WTC11 (cell line): ENCODE results near the gene MEGF8. TPM values are rescaled to one million over a fixed set of nuclear protein-coding genes. Genes with fewer than 3 reads are reported as not detected.
"Not testable (repeated sequence)": the region's sequence is repeated elsewhere in the genome, so short reads cannot be mapped to it uniquely, and the experiment has no call there.

Experiments used
- ATAC-seq: fragments of 200-7000 bp; cut with Tn5 transposase; 2 replicates; pipeline ENCODE4 v1.10.0; 2021; ENCODE audit warnings: mild to moderate bottlenecking, moderate library complexity
- CTCF ChIA-PET: fragments of 300-600 bp; sonication (Branson Sonifier 250); formaldehyde crosslinking; loops from one replicate; lab custom pipeline; 2021; ENCODE audit warnings: antibody characterized with exemption; lab: Charles Lee
- POLR2A ChIA-PET: fragments of 350-600 bp; sonication (Branson Sonifier 250); formaldehyde crosslinking; loops from one replicate; lab custom pipeline; 2021; ENCODE audit warnings: antibody characterized with exemption; lab: Charles Lee
- DNase-seq: peaks from one replicate; pipeline ENCODE4 v3.0.0; 2021; ENCODE audit warnings: low spot score
- H3K27ac Mint-ChIP-seq: 2 replicates; pipeline ENCODE4 v1.8.0; 2021; ENCODE audit warnings: mixed read lengths
- H3K27me3 Mint-ChIP-seq: 2 replicates; pipeline ENCODE4 v1.8.0; 2021; ENCODE audit warnings: low read depth, mild to moderate bottlenecking, moderate library complexity, mixed read lengths
- H3K36me3 Mint-ChIP-seq: 2 replicates; pipeline ENCODE4 v1.8.0; 2021; ENCODE audit warnings: mixed read lengths
- H3K4me1 Mint-ChIP-seq: 2 replicates; pipeline ENCODE4 v1.8.0; 2022; ENCODE audit warnings: mixed read lengths
- H3K4me3 Mint-ChIP-seq: 2 replicates; pipeline ENCODE4 v1.8.0; 2021; ENCODE audit warnings: mild to moderate bottlenecking, moderate library complexity, mixed read lengths
- H3K9me3 Mint-ChIP-seq: 2 replicates; pipeline ENCODE4 v1.8.0; 2021; ENCODE audit warnings: mixed read lengths
- ATF2 ChIP-seq: sonication (generic); formaldehyde crosslinking; IDR thresholded peaks from 2 replicates; pipeline ENCODE4 v1.8.1; 2022; ENCODE audit warnings: low read depth, missing genetic modification reagents, borderline replicate concordance
- CDX4 ChIP-seq: fragments of 250-450 bp; sonication (Bioruptor Pico); IDR thresholded peaks from 2 replicates; pipeline ENCODE4 v1.9.0; 2021; ENCODE audit warnings: moderate library complexity, mild to moderate bottlenecking, inconsistent platforms, borderline replicate concordance
- CREB1 ChIP-seq: sonication (generic); formaldehyde crosslinking; IDR thresholded peaks from 2 replicates; pipeline ENCODE4 v1.8.0; 2023; ENCODE audit warnings: mild to moderate bottlenecking, missing genetic modification reagents
- CTCF ChIP-seq: fragments of 200-600 bp; IDR thresholded peaks from 2 replicates; pipeline ENCODE4 v1.8.0; 2022; ENCODE audit warnings: antibody characterized with exemption
- E2F1 ChIP-seq: sonication (generic); formaldehyde crosslinking; IDR thresholded peaks from 2 replicates; pipeline ENCODE4 v1.8.0; 2022; ENCODE audit warnings: mild to moderate bottlenecking, missing genetic modification reagents
- E2F5 ChIP-seq: sonication (generic); formaldehyde crosslinking; IDR thresholded peaks from 2 replicates; pipeline ENCODE4 v1.8.1; 2022; ENCODE audit warnings: mild to moderate bottlenecking, moderate library complexity, missing genetic modification reagents
- EMX1 ChIP-seq: fragments of 250-450 bp; sonication (Bioruptor Pico); IDR thresholded peaks from 2 replicates; pipeline ENCODE4 v1.8.0; 2021; ENCODE audit warnings: mild to moderate bottlenecking
- ESRRA ChIP-seq: sonication (generic); formaldehyde crosslinking; IDR thresholded peaks from 2 replicates; pipeline ENCODE4 v1.8.1; 2022; ENCODE audit warnings: mild to moderate bottlenecking, missing genetic modification reagents, borderline replicate concordance
- JAZF1 ChIP-seq: fragments of 250-450 bp; sonication (Bioruptor Pico); IDR thresholded peaks from 2 replicates; pipeline ENCODE4 v1.9.0; 2021; ENCODE audit warnings: moderate library complexity, mild to moderate bottlenecking, inconsistent platforms
- NFATC4 ChIP-seq: fragments of 250-450 bp; sonication (Bioruptor Pico); IDR thresholded peaks from 2 replicates; pipeline ENCODE4 v1.9.0; 2021; ENCODE audit warnings: mild to moderate bottlenecking
- OVOL2 ChIP-seq: fragments of 250-450 bp; sonication (Bioruptor Pico); IDR thresholded peaks from 2 replicates; pipeline ENCODE4 v1.9.0; 2021; ENCODE audit warnings: mild to moderate bottlenecking, borderline replicate concordance
- RORB ChIP-seq: fragments of 250-450 bp; sonication (Bioruptor Pico); IDR thresholded peaks from 2 replicates; pipeline ENCODE4 v1.9.0; 2021; ENCODE audit warnings: mild to moderate bottlenecking
- SMAD3 ChIP-seq: sonication (generic); formaldehyde crosslinking; IDR thresholded peaks from 2 replicates; pipeline ENCODE4 v1.8.0; 2022; ENCODE audit warnings: missing genetic modification reagents, mild to moderate bottlenecking, borderline replicate concordance
- SMAD4 ChIP-seq: sonication (generic); formaldehyde crosslinking; IDR thresholded peaks from 2 replicates; pipeline ENCODE4 v1.8.0; 2022; ENCODE audit warnings: mild to moderate bottlenecking, missing genetic modification reagents
- SP1 ChIP-seq: sonication (generic); formaldehyde crosslinking; conservative IDR thresholded peaks from 2 replicates; pipeline ENCODE4 v1.8.1; 2022; ENCODE audit warnings: missing genetic modification reagents
- ZBTB21 ChIP-seq: sonication (generic); formaldehyde crosslinking; IDR thresholded peaks from 2 replicates; pipeline ENCODE4 v1.8.1; 2023; ENCODE audit warnings: mild to moderate bottlenecking, missing genetic modification reagents, borderline replicate concordance
- ZNF219 ChIP-seq: sonication (generic); formaldehyde crosslinking; IDR thresholded peaks from 2 replicates; pipeline ENCODE4 v1.8.0; 2023; ENCODE audit warnings: missing genetic modification reagents, mild to moderate bottlenecking, borderline replicate concordance
- ZNF425 ChIP-seq: fragments of 250-450 bp; sonication (Bioruptor Pico); conservative IDR thresholded peaks from 2 replicates; pipeline ENCODE4 v1.9.0; 2021; ENCODE audit warnings: mild to moderate bottlenecking
- ZNF512 ChIP-seq: sonication (generic); formaldehyde crosslinking; IDR thresholded peaks from 2 replicates; pipeline ENCODE4 v1.8.1; 2022; ENCODE audit warnings: missing genetic modification reagents, borderline replicate concordance
- ZNF671 ChIP-seq: fragments of 250-450 bp; sonication (Bioruptor Pico); IDR thresholded peaks from 2 replicates; pipeline ENCODE4 v1.8.0; 2021; ENCODE audit warnings: mild to moderate bottlenecking
- total RNA-seq: library from RNA; stranded (reverse); gene quantifications from 3 replicates; pipeline ENCODE4 v1.2.3, GENCODE V29; 2021

Gene MEGF8
- total RNA-seq, 1 experiment from 2014 or later = 42.1 TPM

GRCh38 chr19:42335971-42336370 lies 10.5 kb downstream of the MEGF8 start:
- CTCF ChIA-PET = no interaction called here
- H3K27ac Mint-ChIP-seq = no peak overlapping the region
- TF ChIP-seq SMAD4 (CRISPR knock-in tag) = no peak
- TF ChIP-seq RORB (CRISPR knock-in tag) = no peak
- TF ChIP-seq JAZF1 (CRISPR knock-in tag) = no peak
- TF ChIP-seq E2F1 (CRISPR knock-in tag) = no peak
- TF ChIP-seq NFATC4 (CRISPR knock-in tag) = no peak
- TF ChIP-seq ESRRA (CRISPR knock-in tag) = no peak
- no peak for TF ChIP-seq CDX4 (CRISPR knock-in tag)
- no peak for TF ChIP-seq ZNF425
- no peak for TF ChIP-seq ZNF671 (CRISPR knock-in tag)
- no peak for TF ChIP-seq ZNF512 (CRISPR knock-in tag)
- no peak for TF ChIP-seq ZNF219 (CRISPR knock-in tag)
- TF ChIP-seq EMX1 (CRISPR knock-in tag) = no peak
- no peak for TF ChIP-seq SMAD3 (CRISPR knock-in tag)
- TF ChIP-seq ZBTB21 (CRISPR knock-in tag) = no peak
- TF ChIP-seq OVOL2 (CRISPR knock-in tag) = no peak
- no peak for TF ChIP-seq CREB1 (CRISPR knock-in tag)
- TF ChIP-seq CTCF = no peak
- no peak for TF ChIP-seq SP1
- no peak for TF ChIP-seq ATF2 (CRISPR knock-in tag)
- no peak for TF ChIP-seq E2F5 (CRISPR knock-in tag)
- H3K9me3 Mint-ChIP-seq = no peaks in the 10 kb centered on the region
- H3K27me3 Mint-ChIP-seq = no peaks in the 10 kb centered on the region
- POLR2A ChIA-PET = no interaction called here
- DNase-seq = no peak
- peaks cover 6% of the 10 kb centered on the region for H3K36me3 Mint-ChIP-seq
- no peak overlapping the region for H3K4me3 Mint-ChIP-seq
- no peaks in the 10 kb centered on the region for H3K4me1 Mint-ChIP-seq
- ATAC-seq = no peak

GRCh38 chr19:42339126-42339860 lies 13.9 kb downstream of the MEGF8 start:
- POLR2A ChIA-PET, H3K4me3 Mint-ChIP-seq, H3K4me1 Mint-ChIP-seq, CTCF ChIA-PET, DNase-seq, H3K36me3 Mint-ChIP-seq, ATAC-seq, H3K9me3 Mint-ChIP-seq, H3K27me3 Mint-ChIP-seq, H3K27ac Mint-ChIP-seq: not testable (repeated sequence)

GRCh38 chr19:42339922-42340321 lies 14.5 kb downstream of the MEGF8 start:
- DNase-seq, H3K4me3 Mint-ChIP-seq, H3K36me3 Mint-ChIP-seq, POLR2A ChIA-PET, H3K27ac Mint-ChIP-seq, H3K27me3 Mint-ChIP-seq, ATAC-seq, H3K4me1 Mint-ChIP-seq, H3K9me3 Mint-ChIP-seq: not testable (repeated sequence)
- CTCF ChIA-PET = interaction anchor here (1.1 kb wide), 1 partner anchor 21 kb away, joined by 3 read pairs; no protein-coding TSS in a partner anchor
